Hair follicular keratinocyte (primary cell): ENCODE measurements around the gene HCK. TPM values are rescaled to one million over a fixed set of nuclear protein-coding genes. Genes with fewer than 3 reads are reported as not detected.

ENCODE experiments used
- total RNA-seq: library from RNA; depleted of rRNA; stranded (reverse); fragments of >200 nt; gene quantifications from 2 replicates; pipeline ENCODE4 v1.2.3, GENCODE V29; 2015

Gene HCK
- total RNA-seq: not detected in 2 replicates

GRCh38 chr20:32052090-32052777 lies at the start of gene HCK:
TSS of gene HCK (plus strand) at chr20:32052242.

DNA sequence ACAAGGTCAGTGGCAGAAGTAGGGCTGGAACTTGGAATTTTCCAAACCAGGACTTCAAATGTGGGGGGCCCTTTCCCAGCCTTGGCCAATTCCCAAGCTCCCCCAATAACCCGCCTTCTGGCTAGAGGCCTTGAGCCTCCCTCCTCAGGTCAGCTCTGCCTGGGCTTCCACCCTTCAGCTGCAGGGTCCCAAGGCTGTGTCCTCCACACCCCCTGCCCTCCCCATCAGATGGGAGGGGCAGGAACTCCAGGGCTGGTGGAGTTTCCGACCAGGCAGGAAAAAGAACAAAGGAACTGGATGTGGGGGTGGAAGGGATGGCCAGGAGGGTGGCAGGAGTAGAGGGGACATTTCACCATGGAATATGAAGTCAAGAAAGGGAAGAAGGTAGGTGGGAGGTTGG lies 41.9 kb upstream of the HCK start, which contains the start of gene CCM2L:
CCM2L (plus strand) TSS at position 338 of the 400 bp plus-strand sequence; CDS start at position 355, 17 bp downstream.

GRCh38 chr20:32109392-32110172 lies 57.5 kb downstream of the HCK start, which contains the start of gene TM9SF4:
TSS of gene TM9SF4 (plus strand) at chr20:32109714. CDS start at chr20:32109741, 27 bp downstream.

Other genes with a start within 250 kb of the HCK start
- not detected in 2 replicates for gene MYLK2, start 232.9 kb upstream of the HCK start, total RNA-seq
- not detected in 2 replicates for gene FOXS1, start 206.6 kb upstream of the HCK start, total RNA-seq
- gene DUSP15, start 181.7 kb upstream of the HCK start, total RNA-seq: 0.23 TPM in 1 of 2 replicates, not detected in the other
- not detected in 2 replicates for gene TTLL9, start 181.6 kb upstream of the HCK start, total RNA-seq
- gene PDRG1, start 100.2 kb upstream of the HCK start, total RNA-seq: 10.8 and 13.2 TPM in 2 replicates
- gene XKR7, start 84.1 kb upstream of the HCK start, total RNA-seq: not detected in 2 replicates
- gene CCM2L, start 41.8 kb upstream of the HCK start, total RNA-seq: not detected in 2 replicates
- gene TM9SF4, start 57.5 kb downstream of the HCK start, total RNA-seq: 25.5 and 29.5 TPM in 2 replicates
- 5.1 and 6.2 TPM in 2 replicates for gene PLAGL2, start 155.5 kb downstream of the HCK start, total RNA-seq
- gene POFUT1, start 155.6 kb downstream of the HCK start, total RNA-seq: 29.9 and 33.3 TPM in 2 replicates
- gene KIF3B, start 225.4 kb downstream of the HCK start, total RNA-seq: 13.3 and 15.4 TPM in 2 replicates